MCF 10A (cell line): ENCODE results near the gene SPNS3. TPM values are rescaled to one million over a fixed set of nuclear protein-coding genes. Genes with fewer than 3 reads are reported as not detected.

ENCODE experiments used
- BruUV-seq: library from RNA; stranded (reverse); fragments of 400-500 nt; replicated peaks from 2 replicates; lab custom pipeline; 2021; lab: Mats Ljungman, UMichigan
- CTCF ChIA-PET: fragments of 300-600 bp; sonication (Branson Sonifier 250); formaldehyde crosslinking; extraction: SDS; loops from one replicate; lab custom pipeline; 2021; ENCODE audit warnings: antibody characterized with exemption, inconsistent platforms; lab: Yijun Ruan, JAX
- POLR2A ChIA-PET: fragments of 300-600, 350-650 bp; sonication (Branson Sonifier 250); formaldehyde crosslinking; extraction: SDS; loops from one replicate; lab custom pipeline; 2020; ENCODE audit warnings: antibody characterized with exemption, inconsistent platforms; lab: Yijun Ruan, JAX
- DNase-seq: peaks from one replicate; pipeline ENCODE4 v3.0.0-alpha.2; 2018; ENCODE audit not compliant: unreplicated experiment
- H3K27ac Mint-ChIP-seq: one replicate; pipeline ENCODE4 v1.8.0; 2022; ENCODE audit warnings: mild to moderate bottlenecking, low read depth, mixed read lengths; ENCODE audit not compliant: unreplicated experiment
- H3K27me3 Mint-ChIP-seq: one replicate; pipeline ENCODE4 v1.8.0; 2022; ENCODE audit warnings: mixed read lengths; ENCODE audit not compliant: insufficient read depth, unreplicated experiment
- H3K36me3 Mint-ChIP-seq: one replicate; pipeline ENCODE4 v1.8.0; 2022; ENCODE audit warnings: mild to moderate bottlenecking, moderate library complexity, mixed read lengths; ENCODE audit not compliant: insufficient read depth, unreplicated experiment
- H3K4me1 Mint-ChIP-seq: one replicate; pipeline ENCODE4 v1.8.0; 2022; ENCODE audit warnings: mixed read lengths; ENCODE audit not compliant: insufficient read depth, unreplicated experiment
- H3K4me3 Mint-ChIP-seq: one replicate; pipeline ENCODE4 v1.8.0; 2022; ENCODE audit warnings: mild to moderate bottlenecking, moderate library complexity, mixed read lengths; ENCODE audit not compliant: unreplicated experiment
- H3K9me3 Mint-ChIP-seq: one replicate; pipeline ENCODE4 v1.8.0; 2022; ENCODE audit warnings: mixed read lengths; ENCODE audit not compliant: unreplicated experiment
- intact Hi-C: fragments of 100-400 bp; cut with micrococcal nuclease; formaldehyde crosslinking; loops from 2 replicates; pipeline ENCODE4 v1.14.1; 2022
- total RNA-seq: library from RNA; stranded (reverse); gene quantifications from 2 replicates; pipeline ENCODE4 v1.2.3, GENCODE V29; 2022
- TF ChIP-seq, protein P1 (sequence below): fragments of 200-600 bp; IDR thresholded peaks from one replicate; pipeline ENCODE4 v1.8.0; 2022; ENCODE audit warnings: antibody characterized with exemption, mild to moderate bottlenecking; ENCODE audit not compliant: unreplicated experiment

SPNS3 gene
- total RNA-seq, 1 experiment from 2014 or later = not detected

DNA sequence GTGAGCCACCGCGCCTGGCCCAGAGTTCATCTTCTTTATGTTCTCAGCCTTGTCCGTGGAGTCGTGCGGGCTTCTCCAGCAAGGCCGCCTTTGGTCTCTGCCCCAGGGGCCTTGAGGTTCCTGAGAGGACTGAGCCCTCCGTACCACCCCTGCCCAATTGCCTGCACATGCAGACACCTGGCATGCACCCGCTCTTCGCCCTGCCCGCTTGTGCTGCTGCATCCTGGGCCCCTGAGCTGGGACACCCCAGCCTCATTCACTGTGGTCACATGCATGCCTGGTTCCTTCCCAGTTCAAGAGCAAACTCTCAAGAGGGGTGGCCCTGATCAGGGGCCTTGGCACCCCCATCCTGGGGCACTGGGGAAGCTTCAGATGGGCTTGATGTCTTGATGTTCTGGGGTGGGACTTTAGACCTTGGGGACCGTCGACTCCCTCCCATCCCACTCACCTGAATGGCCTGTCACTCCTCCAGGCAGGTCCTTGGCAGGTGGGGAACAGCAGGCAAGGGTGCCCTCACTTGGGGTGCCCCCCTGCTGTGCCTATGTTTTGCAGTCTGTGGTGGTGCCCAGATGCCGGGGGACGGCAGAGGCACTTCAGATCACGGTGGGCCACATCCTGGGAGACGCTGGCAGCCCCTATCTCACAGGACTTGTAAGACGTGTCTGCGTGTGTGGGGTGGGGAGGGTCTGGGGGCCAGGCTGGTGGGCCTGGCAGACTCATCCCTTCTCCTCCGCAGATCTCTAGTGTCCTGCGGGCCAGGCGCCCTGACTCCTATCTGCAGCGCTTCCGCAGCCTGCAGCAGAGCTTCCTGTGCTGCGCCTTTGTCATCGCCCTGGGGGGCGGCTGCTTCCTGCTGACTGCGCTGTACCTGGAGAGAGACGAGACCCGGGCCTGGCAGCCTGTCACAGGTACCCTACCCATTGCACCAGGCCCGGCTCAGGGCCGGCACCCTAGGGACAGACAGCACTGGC, 52.2 kb downstream of the SPNS3 start:
- no peak overlapping the region for H3K27ac Mint-ChIP-seq

DNA sequence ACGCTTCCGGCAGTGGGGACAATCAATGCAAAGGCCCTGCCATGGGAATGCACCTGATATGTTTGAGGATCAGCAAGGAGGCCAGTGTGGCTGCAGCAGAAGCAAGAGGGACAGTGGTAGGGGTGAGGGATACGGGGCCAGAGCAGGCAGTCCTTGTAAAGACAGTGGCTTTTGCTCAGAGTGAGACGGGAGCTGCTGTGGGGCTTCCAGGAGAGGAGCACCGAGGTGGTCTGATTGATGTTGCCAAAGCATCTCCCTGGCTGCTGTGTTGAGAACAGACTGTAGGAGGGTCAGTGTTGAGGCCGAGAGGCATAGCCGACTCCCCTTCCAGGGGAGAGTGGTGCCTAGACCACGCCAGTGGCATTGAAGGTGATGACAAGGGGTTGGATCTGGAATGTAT, 53.6 kb downstream of the SPNS3 start:
- Mint-ChIP-seq H3K9me3 (no peaks in the 10 kb centered on the region), H3K36me3 (no peaks in the 10 kb centered on the region), H3K4me1 (peaks cover 18% of the 10 kb centered on the region), H3K27ac (no peak overlapping the region), H3K27me3 (no peaks in the 10 kb centered on the region), H3K4me3 (no peak overlapping the region)
- intact Hi-C loops = no loop called here
- no TSS peak for BruUV-seq
- TF ChIP-seq, protein P1, sequence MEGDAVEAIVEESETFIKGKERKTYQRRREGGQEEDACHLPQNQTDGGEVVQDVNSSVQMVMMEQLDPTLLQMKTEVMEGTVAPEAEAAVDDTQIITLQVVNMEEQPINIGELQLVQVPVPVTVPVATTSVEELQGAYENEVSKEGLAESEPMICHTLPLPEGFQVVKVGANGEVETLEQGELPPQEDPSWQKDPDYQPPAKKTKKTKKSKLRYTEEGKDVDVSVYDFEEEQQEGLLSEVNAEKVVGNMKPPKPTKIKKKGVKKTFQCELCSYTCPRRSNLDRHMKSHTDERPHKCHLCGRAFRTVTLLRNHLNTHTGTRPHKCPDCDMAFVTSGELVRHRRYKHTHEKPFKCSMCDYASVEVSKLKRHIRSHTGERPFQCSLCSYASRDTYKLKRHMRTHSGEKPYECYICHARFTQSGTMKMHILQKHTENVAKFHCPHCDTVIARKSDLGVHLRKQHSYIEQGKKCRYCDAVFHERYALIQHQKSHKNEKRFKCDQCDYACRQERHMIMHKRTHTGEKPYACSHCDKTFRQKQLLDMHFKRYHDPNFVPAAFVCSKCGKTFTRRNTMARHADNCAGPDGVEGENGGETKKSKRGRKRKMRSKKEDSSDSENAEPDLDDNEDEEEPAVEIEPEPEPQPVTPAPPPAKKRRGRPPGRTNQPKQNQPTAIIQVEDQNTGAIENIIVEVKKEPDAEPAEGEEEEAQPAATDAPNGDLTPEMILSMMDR = no peak
- ChIA-PET POLR2A (no interaction called here), CTCF (no interaction called here)
- DNase-seq = no peak

More for the DNA sequence above, 52.2 kb downstream of the SPNS3 start:
- peaks cover 18% of the 10 kb centered on the region for H3K4me1 Mint-ChIP-seq
- no peaks in the 10 kb centered on the region for H3K27me3 Mint-ChIP-seq
- POLR2A ChIA-PET = interaction anchor here (0.6 kb wide), 1 partner anchor 1745 kb away, joined by 4 read pairs; no protein-coding TSS in a partner anchor
- CTCF ChIA-PET = no interaction called here
- intact Hi-C loops = no loop called here
- TF ChIP-seq, protein P1 = no peak
- no peaks in the 10 kb centered on the region for H3K36me3 Mint-ChIP-seq
- no peak overlapping the region for H3K4me3 Mint-ChIP-seq
- BruUV-seq = no TSS peak
- DNase-seq = no peak
- H3K9me3 Mint-ChIP-seq = no peaks in the 10 kb centered on the region

DNA sequence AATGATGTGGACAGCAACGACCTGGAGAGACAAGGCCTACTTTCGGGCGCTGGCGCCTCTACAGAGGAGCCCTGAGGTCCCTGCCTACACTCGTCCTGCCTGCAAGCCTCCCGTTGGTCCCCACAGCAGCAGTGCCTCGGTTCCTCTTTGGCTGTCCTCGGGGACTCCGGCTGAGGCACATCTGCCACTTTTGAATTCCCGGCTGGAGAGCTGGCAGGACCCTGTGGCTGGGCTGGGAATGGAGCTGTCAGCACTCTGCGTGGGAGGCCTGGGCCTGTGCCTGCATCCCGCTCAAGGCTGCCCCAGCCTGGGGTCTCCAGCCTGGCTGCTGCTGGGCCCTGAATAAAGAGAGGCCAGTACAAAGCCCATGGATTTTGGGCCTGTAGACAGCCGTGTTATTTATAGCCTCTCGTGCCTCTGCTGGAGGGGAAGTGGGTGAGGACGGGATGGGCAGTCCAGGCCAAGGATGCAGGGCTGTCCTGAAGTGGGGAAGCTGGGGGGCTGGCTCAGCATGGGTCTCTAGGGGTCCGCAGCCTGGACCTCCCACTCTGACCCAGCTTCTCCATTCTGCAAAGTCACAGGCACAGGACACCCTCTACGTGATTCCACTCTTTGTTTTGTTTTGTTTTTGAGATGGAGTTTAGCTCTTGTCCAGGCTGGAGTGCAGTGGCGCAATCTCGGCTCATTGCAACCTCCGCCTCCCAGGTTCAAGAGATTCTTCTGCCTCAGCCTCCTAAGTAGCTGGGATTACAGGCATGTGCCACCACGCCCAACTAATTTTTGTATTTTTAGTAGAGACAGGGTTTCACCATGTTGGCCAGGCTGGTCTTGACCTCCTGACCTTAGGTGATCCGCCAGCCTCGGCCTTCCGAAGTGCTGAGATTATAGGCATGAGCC, 54.3 kb downstream of the SPNS3 start:
- POLR2A ChIA-PET = no interaction called here

More for the DNA sequence above, 54.3 kb downstream of the SPNS3 start:
- H3K27me3 Mint-ChIP-seq = no peaks in the 10 kb centered on the region
- no peak overlapping the region for H3K4me3 Mint-ChIP-seq
- CTCF ChIA-PET = no interaction called here
- no peaks in the 10 kb centered on the region for H3K9me3 Mint-ChIP-seq
- no TSS peak for BruUV-seq
- TF ChIP-seq, protein P1 = no peak
- no peak overlapping the region for H3K27ac Mint-ChIP-seq
- intact Hi-C loops = no loop called here
- peaks cover 24% of the 10 kb centered on the region for H3K4me1 Mint-ChIP-seq
- H3K36me3 Mint-ChIP-seq = no peaks in the 10 kb centered on the region
- DNase-seq = no peak
